ENCODE data around the gene TBC1D30.
"Not testable (repeated sequence)": the region's sequence is repeated elsewhere in the genome, so short reads cannot be mapped to it uniquely, and the experiment has no call there.

TBC1D30 gene

GRCh38 chr12:64824500-64825142 is at the start of gene TBC1D30:
TBC1D30 (plus strand) TSS chr12:64824647; CDS start chr12:64824880, 233 bp downstream.
- DNase-seq: peak; percentile 14 to 34

- not testable (repeated sequence) for DNase-seq
Measured at GRCh38 chr12:64775147-64775736, 49.2 kb upstream of the TBC1D30 start.

GRCh38 chr12:64779354-64779974 is 45.0 kb upstream of the TBC1D30 start:
- no peak for DNase-seq

- no peak for DNase-seq
Measured at GRCh38 chr12:64780132-64780530, 44.3 kb upstream of the TBC1D30 start.

GRCh38 chr12:64780531-64781279 is 43.7 kb upstream of the TBC1D30 start:
- peak; percentile 20 to 22 for DNase-seq

- no peak for DNase-seq
Measured at GRCh38 chr12:64781280-64782190, 42.9 kb upstream of the TBC1D30 start.

- no peak for DNase-seq
Measured at GRCh38 chr12:64782191-64782876, 42.1 kb upstream of the TBC1D30 start.

- no peak for DNase-seq
Measured at GRCh38 chr12:64785838-64786237, 38.6 kb upstream of the TBC1D30 start.

- DNase-seq: no peak
Measured at GRCh38 chr12:64790166-64790565, 34.3 kb upstream of the TBC1D30 start.

- DNase-seq: no peak
Measured at GRCh38 chr12:64791036-64791435, 33.4 kb upstream of the TBC1D30 start.

GRCh38 chr12:64792128-64792527 is 32.3 kb upstream of the TBC1D30 start:
- DNase-seq: no peak

- DNase-seq: no peak
Measured at GRCh38 chr12:64793610-64794009, 30.8 kb upstream of the TBC1D30 start.

GRCh38 chr12:64794305-64794704 is 30.1 kb upstream of the TBC1D30 start:
- no peak for DNase-seq

GRCh38 chr12:64796205-64796845 is 28.1 kb upstream of the TBC1D30 start:
- DNase-seq: peak; percentile 31 to 53

GRCh38 chr12:64797156-64797555 is 27.3 kb upstream of the TBC1D30 start:
- DNase-seq: no peak

GRCh38 chr12:64798165-64798564 is 26.3 kb upstream of the TBC1D30 start:
- no peak for DNase-seq

GRCh38 chr12:64800640-64801039 is 23.8 kb upstream of the TBC1D30 start:
- no peak for DNase-seq

- DNase-seq: no peak
Measured at GRCh38 chr12:64801381-64801780, 23.1 kb upstream of the TBC1D30 start.

GRCh38 chr12:64802180-64802775 is 22.2 kb upstream of the TBC1D30 start:
- DNase-seq: peak; percentile 68 to 74

- no peak for DNase-seq
Measured at GRCh38 chr12:64806173-64806572, 18.3 kb upstream of the TBC1D30 start.
